22Rv1 (cell line): Measurements from ENCODE around the gene DHRS1.

Source experiments
- H3K27ac ChIP-seq: fragments of 450-650 bp; 2 replicates; pipeline ENCODE4 v1.5.1; 2017
- ZFX ChIP-seq: fragments of 450-650 bp; IDR thresholded peaks from 2 replicates; pipeline ENCODE4 v1.6.1; 2017; ENCODE audit warnings: antibody characterized with exemption, borderline replicate concordance
- TF ChIP-seq, protein P1 (sequence below): fragments of 450-650 bp; IDR thresholded peaks from 2 replicates; pipeline ENCODE4 v1.5.1; 2017; ENCODE audit warnings: mild to moderate bottlenecking

DHRS1 gene

DNA sequence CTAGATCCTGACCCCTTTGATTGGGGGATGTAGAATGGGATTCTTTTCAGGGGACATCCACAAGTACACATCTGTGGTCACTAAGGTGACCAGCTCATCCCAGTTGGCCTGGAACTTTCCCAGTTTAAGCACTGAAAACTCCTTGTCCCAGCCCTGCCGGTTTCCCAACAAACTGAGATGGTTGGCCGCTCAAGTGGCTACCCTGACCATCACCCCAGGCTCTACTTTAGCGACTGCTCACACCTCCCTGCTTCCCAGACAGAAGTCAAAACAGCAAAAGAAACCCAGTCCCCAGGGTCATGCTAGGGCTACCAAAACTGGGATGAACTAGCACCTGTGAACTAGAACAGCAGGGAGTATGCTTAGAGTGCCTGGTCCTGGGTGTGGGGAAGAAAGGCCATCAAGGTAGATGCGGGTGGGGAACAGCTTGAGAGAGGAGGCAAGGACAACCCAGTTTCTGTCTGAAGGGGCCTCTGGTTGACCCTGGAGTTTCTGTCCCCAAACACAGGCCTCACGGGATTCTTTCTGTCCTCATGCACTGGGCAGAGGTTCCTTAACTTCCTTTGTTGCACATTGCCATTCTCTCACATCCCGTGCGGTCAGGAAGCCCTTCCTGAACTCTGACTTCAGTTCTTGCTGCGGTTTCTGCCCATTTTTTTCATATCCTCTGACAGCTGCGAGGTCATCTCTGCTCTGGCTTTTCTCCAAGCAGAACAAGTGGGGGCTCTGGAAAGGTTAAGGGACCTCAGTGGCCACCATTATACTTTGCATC, 13.3 kb upstream of the DHRS1 start:
- TF ChIP-seq, protein P1, sequence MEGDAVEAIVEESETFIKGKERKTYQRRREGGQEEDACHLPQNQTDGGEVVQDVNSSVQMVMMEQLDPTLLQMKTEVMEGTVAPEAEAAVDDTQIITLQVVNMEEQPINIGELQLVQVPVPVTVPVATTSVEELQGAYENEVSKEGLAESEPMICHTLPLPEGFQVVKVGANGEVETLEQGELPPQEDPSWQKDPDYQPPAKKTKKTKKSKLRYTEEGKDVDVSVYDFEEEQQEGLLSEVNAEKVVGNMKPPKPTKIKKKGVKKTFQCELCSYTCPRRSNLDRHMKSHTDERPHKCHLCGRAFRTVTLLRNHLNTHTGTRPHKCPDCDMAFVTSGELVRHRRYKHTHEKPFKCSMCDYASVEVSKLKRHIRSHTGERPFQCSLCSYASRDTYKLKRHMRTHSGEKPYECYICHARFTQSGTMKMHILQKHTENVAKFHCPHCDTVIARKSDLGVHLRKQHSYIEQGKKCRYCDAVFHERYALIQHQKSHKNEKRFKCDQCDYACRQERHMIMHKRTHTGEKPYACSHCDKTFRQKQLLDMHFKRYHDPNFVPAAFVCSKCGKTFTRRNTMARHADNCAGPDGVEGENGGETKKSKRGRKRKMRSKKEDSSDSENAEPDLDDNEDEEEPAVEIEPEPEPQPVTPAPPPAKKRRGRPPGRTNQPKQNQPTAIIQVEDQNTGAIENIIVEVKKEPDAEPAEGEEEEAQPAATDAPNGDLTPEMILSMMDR, result no peak
- no peak for TF ChIP-seq ZFX
- H3K27ac ChIP-seq, result no peak overlapping the region

DNA sequence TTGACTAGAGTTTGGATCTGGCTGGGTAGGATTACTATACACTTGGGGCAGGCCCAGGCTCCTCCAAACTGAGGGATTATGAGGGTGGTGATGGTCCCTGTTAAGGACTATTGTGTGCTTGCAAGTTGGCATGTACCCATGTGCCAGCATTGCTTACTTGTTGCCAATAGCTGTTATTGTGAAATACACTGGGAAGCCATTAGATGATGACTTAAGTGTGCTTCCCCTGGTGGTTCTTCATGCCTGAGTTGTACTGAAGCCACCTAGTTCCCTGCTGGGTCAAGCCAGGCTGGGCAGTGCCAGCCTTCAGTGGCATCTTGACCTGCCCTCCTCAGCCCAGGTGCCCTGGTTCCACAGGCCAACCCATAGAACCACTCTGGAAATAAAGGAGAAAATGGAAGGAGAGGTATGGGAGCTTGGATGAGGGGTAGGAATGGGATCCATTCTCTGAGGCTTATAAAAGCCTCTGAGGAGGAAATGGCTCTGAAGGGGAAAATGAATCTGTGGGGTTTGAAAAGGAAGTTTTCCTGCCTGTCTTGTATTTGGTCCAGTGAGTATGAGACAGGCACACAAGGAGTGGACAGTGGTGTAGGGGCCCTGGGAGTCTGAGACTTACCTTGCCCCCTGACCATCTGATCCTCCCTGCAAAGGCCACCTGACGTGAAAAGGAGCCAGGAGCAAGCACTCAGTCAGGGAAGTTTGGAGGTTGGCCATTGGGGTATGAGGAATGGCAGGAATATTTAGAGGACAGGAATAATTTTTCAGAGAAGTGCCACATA, 12.4 kb upstream of the DHRS1 start:
- no peak overlapping the region for H3K27ac ChIP-seq
- no peak for TF ChIP-seq ZFX
- TF ChIP-seq, protein P1, result no peak

DNA sequence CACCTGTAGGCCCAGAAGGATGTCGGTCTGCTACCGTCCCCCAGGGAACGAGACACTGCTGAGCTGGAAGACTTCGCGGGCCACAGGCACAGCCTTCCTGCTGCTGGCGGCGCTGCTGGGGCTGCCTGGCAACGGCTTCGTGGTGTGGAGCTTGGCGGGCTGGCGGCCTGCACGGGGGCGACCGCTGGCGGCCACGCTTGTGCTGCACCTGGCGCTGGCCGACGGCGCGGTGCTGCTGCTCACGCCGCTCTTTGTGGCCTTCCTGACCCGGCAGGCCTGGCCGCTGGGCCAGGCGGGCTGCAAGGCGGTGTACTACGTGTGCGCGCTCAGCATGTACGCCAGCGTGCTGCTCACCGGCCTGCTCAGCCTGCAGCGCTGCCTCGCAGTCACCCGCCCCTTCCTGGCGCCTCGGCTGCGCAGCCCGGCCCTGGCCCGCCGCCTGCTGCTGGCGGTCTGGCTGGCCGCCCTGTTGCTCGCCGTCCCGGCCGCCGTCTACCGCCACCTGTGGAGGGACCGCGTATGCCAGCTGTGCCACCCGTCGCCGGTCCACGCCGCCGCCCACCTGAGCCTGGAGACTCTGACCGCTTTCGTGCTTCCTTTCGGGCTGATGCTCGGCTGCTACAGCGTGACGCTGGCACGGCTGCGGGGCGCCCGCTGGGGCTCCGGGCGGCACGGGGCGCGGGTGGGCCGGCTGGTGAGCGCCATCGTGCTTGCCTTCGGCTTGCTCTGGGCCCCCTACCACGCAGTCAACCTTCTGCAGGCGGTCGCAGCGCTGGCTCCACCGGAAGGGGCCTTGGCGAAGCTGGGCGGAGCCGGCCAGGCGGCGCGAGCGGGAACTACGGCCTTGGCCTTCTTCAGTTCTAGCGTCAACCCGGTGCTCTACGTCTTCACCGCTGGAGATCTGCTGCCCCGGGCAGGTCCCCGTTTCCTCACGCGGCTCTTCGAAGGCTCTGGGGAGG, 11.3 kb upstream of the DHRS1 start, which contains the start of gene LTB4R:
Gene LTB4R (plus strand): TSS at position 857 of the 959 bp plus-strand sequence. CDS start 4,150 bp downstream, outside the sequence.
- no peak for TF ChIP-seq ZFX
- TF ChIP-seq, protein P1, result peak; percentile 81
- peak within 1 kb of the TSS; percentile 82 for H3K27ac ChIP-seq

DNA sequence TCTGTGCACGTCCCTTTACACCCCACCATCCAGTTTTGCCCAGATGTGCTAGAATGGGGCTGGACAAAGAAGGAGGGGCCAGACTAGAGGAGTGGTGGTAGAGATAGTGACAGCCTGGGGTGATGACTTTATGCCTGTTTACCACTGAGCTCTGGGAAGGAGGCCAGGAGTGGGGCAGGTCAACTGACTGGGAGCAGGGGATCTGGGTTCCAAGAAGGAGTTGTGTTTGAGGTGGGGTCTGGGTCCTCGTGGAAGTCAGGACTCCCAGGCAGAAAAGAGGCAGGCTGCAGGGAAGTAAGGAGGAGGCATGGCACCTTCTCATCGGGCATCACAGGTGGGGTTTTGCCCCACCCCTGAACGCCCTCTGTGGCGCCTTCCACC, 10.7 kb upstream of the DHRS1 start:
- TF ChIP-seq ZFX, result no peak
- TF ChIP-seq, protein P1, result no peak
- H3K27ac ChIP-seq, result peak overlapping the region; percentile 82

DNA sequence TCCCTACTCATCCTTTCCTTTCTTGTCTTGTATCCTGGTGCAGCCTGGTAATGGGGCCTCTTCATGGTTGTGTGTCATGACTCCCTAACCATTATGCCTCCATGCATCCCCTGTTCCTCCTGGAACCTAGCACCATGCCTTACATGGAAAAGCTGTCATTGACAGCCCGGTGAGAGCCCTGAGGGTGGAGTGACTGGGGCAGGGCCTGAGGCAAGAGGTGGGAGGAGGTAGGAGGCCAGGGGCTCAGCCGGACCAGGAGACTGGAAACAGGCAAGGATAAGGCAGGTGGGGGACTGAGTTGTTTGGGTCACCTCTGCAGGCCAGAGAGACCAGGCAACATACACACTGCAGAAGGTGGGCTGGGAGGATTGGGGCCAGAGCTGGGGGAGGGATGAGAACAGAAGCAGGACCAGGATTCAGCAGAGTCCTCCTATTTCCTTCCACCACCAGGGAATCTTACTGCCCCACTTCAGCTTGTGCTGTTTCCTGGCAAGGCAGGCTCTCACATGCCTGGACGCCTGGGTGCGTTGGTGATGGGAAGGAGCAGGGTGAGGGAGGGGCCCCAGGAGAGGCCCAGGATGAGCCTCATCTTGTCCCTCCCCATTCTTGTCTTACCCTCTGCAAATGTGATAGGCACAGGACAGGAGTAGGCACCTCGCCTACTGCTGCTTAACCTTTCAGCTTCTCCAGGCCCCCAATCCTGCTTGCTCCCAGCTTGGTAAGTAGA, 10.1 kb upstream of the DHRS1 start, which contains the start of gene LTB4R2:
Gene LTB4R2 (plus strand): TSS at position 603 of the 727 bp plus-strand sequence. CDS start 525 bp downstream, outside the sequence.
- TF ChIP-seq, protein P1, result no peak
- TF ChIP-seq ZFX, result no peak
- H3K27ac ChIP-seq, result peak within 1 kb of the TSS; percentile 82
